CD4-positive, alpha-beta T cell (primary cell): ENCODE data around the gene SPRED2. TPM values are rescaled to one million over a fixed set of nuclear protein-coding genes. Genes with fewer than 3 reads are reported as not detected.
A peak's percentile ranks its signal among the peaks of the same experiment; 100 is the strongest.

Experiments
- ATAC-seq: fragments of 200-7000 bp; cut with Tn5 transposase; one replicate; pipeline ENCODE4 v1.10.0; 2022; ENCODE audit warnings: mild to moderate bottlenecking; ENCODE audit not compliant: poor library complexity
- CTCF ChIA-PET: fragments of 350-600 bp; sonication (Branson Sonifier 250); formaldehyde crosslinking; loops from one replicate; lab custom pipeline; 2021; ENCODE audit warnings: antibody characterized with exemption, inconsistent platforms; lab: Charles Lee
- POLR2A ChIA-PET: fragments of 350-600 bp; sonication (Branson Sonifier 250); formaldehyde crosslinking; loops from one replicate; lab custom pipeline; 2021; ENCODE audit warnings: antibody characterized with exemption, inconsistent platforms; lab: Charles Lee
- DNase-seq, 14 experiments: peaks; one replicate each; pipeline ENCODE4 v3.0.0-alpha.2; 2013 to 2020; ENCODE audit warnings: mixed read lengths in 2 of 14
- H3K27ac ChIP-seq, 2 donors: one replicate each; pipeline versions ENCODE4 v1.5.1 to v1.7.0; 2013; ENCODE audit warnings: low read length in 2 of 2, low read depth in 1 of 2, mild to moderate bottlenecking in 1 of 2
- H3K27me3 ChIP-seq, 2 experiments: 1 replicate in 1 of 2; 2 replicates in 1 of 2; pipeline versions ENCODE4 v1.6.1 to v1.7.0; 2013; ENCODE audit warnings: low read length in 2 of 2, control low read depth in 1 of 2, mild to moderate bottlenecking in 1 of 2, moderate library complexity in 1 of 2; ENCODE audit not compliant: insufficient read depth in 2 of 2, control insufficient read depth in 1 of 2
- H3K36me3 ChIP-seq: one replicate; pipeline ENCODE4 v1.6.1; 2013; ENCODE audit warnings: low read length, control low read depth; ENCODE audit not compliant: insufficient read depth
- H3K4me1 ChIP-seq: one replicate; pipeline ENCODE4 v1.6.1; 2013; ENCODE audit warnings: low read length, control low read depth; ENCODE audit not compliant: insufficient read depth
- H3K4me3 ChIP-seq: one replicate; pipeline ENCODE4 v1.5.1; 2013; ENCODE audit warnings: mild to moderate bottlenecking, low read length, moderate library complexity
- H3K9me3 ChIP-seq, 2 experiments: 1 replicate in 1 of 2; 2 replicates in 1 of 2; pipeline versions ENCODE4 v1.6.1 to v1.7.0; 2013; ENCODE audit warnings: low read length in 2 of 2, mild to moderate bottlenecking in 2 of 2, control low read depth in 1 of 2, moderate library complexity in 1 of 2; ENCODE audit not compliant: control insufficient read depth in 1 of 2, insufficient read depth in 1 of 2
- H3K27ac Mint-ChIP-seq: one replicate; pipeline ENCODE4 v1.8.0; 2020; ENCODE audit warnings: mixed read lengths
- H3K27me3 Mint-ChIP-seq: one replicate; pipeline ENCODE4 v1.8.0; 2021; ENCODE audit warnings: mixed read lengths
- H3K36me3 Mint-ChIP-seq: one replicate; pipeline ENCODE4 v1.8.0; 2021; ENCODE audit warnings: low read depth, mixed read lengths
- H3K4me1 Mint-ChIP-seq: one replicate; pipeline ENCODE4 v1.8.0; 2021; ENCODE audit warnings: low read depth, mixed read lengths
- H3K4me3 Mint-ChIP-seq: one replicate; pipeline ENCODE4 v1.8.0; 2020; ENCODE audit warnings: mild to moderate bottlenecking, mixed read lengths
- H3K9me3 Mint-ChIP-seq: one replicate; pipeline ENCODE4 v1.8.0; 2020; ENCODE audit warnings: mixed read lengths
- intact Hi-C, 2 experiments: fragments of 100-400 bp; cut with DNase I in 1 of 2; cut with micrococcal nuclease in 1 of 2; formaldehyde crosslinking; loops; one replicate each; pipeline versions ENCODE4 v1.15.1 to v1.9.0; 2023 to 2025; cut with DNase I, micrococcal nuclease
- total RNA-seq, 174 experiments: library from RNA in 2 of 174; stranded (reverse) in 2 of 174; gene quantifications; one replicate each; pipeline ENCODE4 v1.2.3 and lab custom pipeline; 2021 to 2026
- TF ChIP-seq, protein P1 (sequence below): fragments of 200-600 bp; IDR thresholded peaks from one replicate; pipeline ENCODE4 v1.8.0; 2022; ENCODE audit warnings: antibody characterized with exemption, mild to moderate bottlenecking

SPRED2 gene
- total RNA-seq, 2 experiments from 2014 or later: 2.5 to 2.8 TPM

DNA sequence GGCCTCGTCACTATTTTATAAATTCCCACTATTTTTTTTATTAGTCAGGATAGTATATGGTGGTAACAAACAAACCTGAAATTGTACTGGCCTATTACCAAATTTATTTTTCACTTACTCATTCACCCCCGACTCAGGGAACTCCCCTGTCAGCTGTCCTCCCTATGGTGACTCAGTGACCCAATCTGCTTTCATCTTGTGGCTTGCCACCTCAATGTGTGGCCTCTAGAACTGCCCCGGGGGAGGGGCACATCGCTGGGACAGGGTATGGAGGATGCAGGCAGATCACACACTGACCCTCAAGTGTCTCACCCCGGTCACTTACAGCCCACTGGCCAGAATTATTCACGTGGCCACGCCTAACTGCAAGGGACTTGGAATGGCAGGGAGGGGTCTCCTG lies 133.2 kb downstream of the SPRED2 start:
- no peaks in the 10 kb centered on the region for H3K36me3 Mint-ChIP-seq
- Histone ChIP-seq H3K9me3 (no peaks in the 10 kb centered on the region), H3K27ac (no peak overlapping the region), H3K36me3 (no peaks in the 10 kb centered on the region), H3K4me1 (peaks cover 27% of the 10 kb centered on the region), H3K27me3 (no peaks in the 10 kb centered on the region), H3K4me3 (no peak overlapping the region)
- ChIA-PET POLR2A (interaction anchor here (0.5 to 1.1 kb wide), 2 partner anchors 71 to 91 kb away, joined by 3 read pairs; partner anchors contain the start of gene ACTR2), CTCF (no interaction called here)
- DNase-seq: peak in 3 of 14 experiments; percentile 3 to 43 (median 30)
- ATAC-seq: no peak
- no peaks in the 10 kb centered on the region for H3K27me3 Mint-ChIP-seq
- H3K9me3 Mint-ChIP-seq: no peaks in the 10 kb centered on the region
- intact Hi-C loops: no loop called here
- TF ChIP-seq, protein P1, sequence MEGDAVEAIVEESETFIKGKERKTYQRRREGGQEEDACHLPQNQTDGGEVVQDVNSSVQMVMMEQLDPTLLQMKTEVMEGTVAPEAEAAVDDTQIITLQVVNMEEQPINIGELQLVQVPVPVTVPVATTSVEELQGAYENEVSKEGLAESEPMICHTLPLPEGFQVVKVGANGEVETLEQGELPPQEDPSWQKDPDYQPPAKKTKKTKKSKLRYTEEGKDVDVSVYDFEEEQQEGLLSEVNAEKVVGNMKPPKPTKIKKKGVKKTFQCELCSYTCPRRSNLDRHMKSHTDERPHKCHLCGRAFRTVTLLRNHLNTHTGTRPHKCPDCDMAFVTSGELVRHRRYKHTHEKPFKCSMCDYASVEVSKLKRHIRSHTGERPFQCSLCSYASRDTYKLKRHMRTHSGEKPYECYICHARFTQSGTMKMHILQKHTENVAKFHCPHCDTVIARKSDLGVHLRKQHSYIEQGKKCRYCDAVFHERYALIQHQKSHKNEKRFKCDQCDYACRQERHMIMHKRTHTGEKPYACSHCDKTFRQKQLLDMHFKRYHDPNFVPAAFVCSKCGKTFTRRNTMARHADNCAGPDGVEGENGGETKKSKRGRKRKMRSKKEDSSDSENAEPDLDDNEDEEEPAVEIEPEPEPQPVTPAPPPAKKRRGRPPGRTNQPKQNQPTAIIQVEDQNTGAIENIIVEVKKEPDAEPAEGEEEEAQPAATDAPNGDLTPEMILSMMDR: no peak
- no peak overlapping the region for H3K4me3 Mint-ChIP-seq
- H3K27ac Mint-ChIP-seq: peak overlapping the region; percentile 62
- H3K4me1 Mint-ChIP-seq: peaks cover 44% of the 10 kb centered on the region

DNA sequence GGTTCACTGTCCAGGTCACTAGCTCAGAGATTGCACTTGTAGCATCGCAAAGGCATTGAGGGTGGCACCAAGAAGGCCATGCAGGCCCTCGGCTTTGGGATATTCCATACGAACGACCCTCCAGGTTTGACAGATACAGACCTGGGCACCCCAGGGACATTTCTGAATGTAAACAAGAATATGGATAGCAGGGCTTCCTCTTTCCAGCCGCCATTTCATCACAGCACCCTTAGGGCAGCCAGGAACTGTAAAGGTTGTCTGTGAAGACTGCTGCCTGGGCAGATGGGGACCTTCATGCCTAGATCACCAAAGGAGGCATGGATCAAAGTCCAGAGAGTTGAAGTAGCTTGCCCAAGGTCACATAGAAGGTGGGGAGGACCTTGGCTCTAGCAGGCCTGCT lies 134.3 kb downstream of the SPRED2 start:
- H3K9me3 Mint-ChIP-seq: no peaks in the 10 kb centered on the region
- CTCF ChIA-PET: interaction anchor here (1.1 kb wide), 1 partner anchor 10 kb away, joined by 3 read pairs; no protein-coding TSS in a partner anchor
- POLR2A ChIA-PET: no interaction called here
- Histone ChIP-seq H3K27me3 (no peaks in the 10 kb centered on the region), H3K9me3 (no peaks in the 10 kb centered on the region), H3K36me3 (no peaks in the 10 kb centered on the region), H3K4me3 (no peak overlapping the region), H3K4me1 (peaks cover 27% of the 10 kb centered on the region), H3K27ac (no peak overlapping the region)
- no peak overlapping the region for H3K4me3 Mint-ChIP-seq
- ATAC-seq: no peak
- no peaks in the 10 kb centered on the region for H3K36me3 Mint-ChIP-seq
- intact Hi-C loops: no loop called here
- no peak for DNase-seq
- no peak overlapping the region for H3K27ac Mint-ChIP-seq
- TF ChIP-seq, protein P1: no peak
- H3K4me1 Mint-ChIP-seq: peaks cover 41% of the 10 kb centered on the region
- H3K27me3 Mint-ChIP-seq: no peaks in the 10 kb centered on the region

GRCh38 chr2:65297544-65297943 lies 134.9 kb downstream of the SPRED2 start:
- Mint-ChIP-seq H3K9me3 (no peaks in the 10 kb centered on the region), H3K36me3 (no peaks in the 10 kb centered on the region), H3K4me3 (no peak overlapping the region), H3K27me3 (no peaks in the 10 kb centered on the region), H3K27ac (no peak overlapping the region), H3K4me1 (peaks cover 36% of the 10 kb centered on the region)
- no peak overlapping the region for H3K4me3 ChIP-seq
- POLR2A ChIA-PET: no interaction called here
- intact Hi-C loops: no loop called here
- CTCF ChIA-PET: interaction anchor here (1.1 kb wide), 1 partner anchor 9 kb away, joined by 3 read pairs; no protein-coding TSS in a partner anchor
- TF ChIP-seq, protein P1: no peak
- peaks cover 27% of the 10 kb centered on the region for H3K4me1 ChIP-seq
- DNase-seq (no peak), ATAC-seq (no peak)
- H3K9me3 ChIP-seq: no peaks in the 10 kb centered on the region
- H3K27ac ChIP-seq: no peak overlapping the region
- no peaks in the 10 kb centered on the region for H3K36me3 ChIP-seq
- no peaks in the 10 kb centered on the region for H3K27me3 ChIP-seq
